B cell (primary cell): ENCODE results near the gene TCF12. TPM values are rescaled to one million over a fixed set of nuclear protein-coding genes. Genes with fewer than 3 reads are reported as not detected.

Source experiments
- ATAC-seq: fragments of 200-7000 bp; cut with Tn5 transposase; one replicate; pipeline ENCODE4 v1.10.0; 2021; ENCODE audit warnings: low read depth, mild to moderate bottlenecking, moderate number of reproducible peaks, moderate library complexity
- CTCF ChIA-PET: fragments of 350-600 bp; sonication (Branson Sonifier 250); formaldehyde crosslinking; loops from one replicate; lab custom pipeline; 2021; ENCODE audit warnings: antibody characterized with exemption, inconsistent platforms; lab: Charles Lee
- POLR2A ChIA-PET: fragments of 350-600 bp; sonication (Branson Sonifier 250); formaldehyde crosslinking; loops from one replicate; lab custom pipeline; 2021; ENCODE audit warnings: antibody characterized with exemption; lab: Charles Lee
- DNase-seq: peaks from one replicate; pipeline ENCODE4 v3.0.0; 2013
- H2AFZ ChIP-seq: 2 replicates; pipeline ENCODE4 v1.6.1; 2012; ENCODE audit warnings: mild to moderate bottlenecking, low read depth, low read length; ENCODE audit not compliant: insufficient read depth, poor library complexity, severe bottlenecking
- H3K27ac ChIP-seq, 2 donors: 1 replicate in 1 of 2; 2 replicates in 1 of 2; pipeline ENCODE4 v1.5.1; 2012 to 2013; ENCODE audit warnings: low read length in 2 of 2, mild to moderate bottlenecking in 2 of 2, moderate library complexity in 1 of 2
- H3K27me3 ChIP-seq, 4 experiments: fragments of 200-600 bp in 1 of 4; sonication (generic) in 1 of 4; replicated peaks in 1 of 4; 1 replicate in 2 of 4; 2 replicates in 2 of 4; pipeline versions ENCODE4 v1.6.1 to v1.7.0; 2013 to 2016; ENCODE audit warnings: low read length in 3 of 4, mild to moderate bottlenecking in 2 of 4, mixed read lengths in 1 of 4, moderate library complexity in 1 of 4; ENCODE audit not compliant: insufficient read depth in 4 of 4, control insufficient read depth in 3 of 4; ENCODE audit errors: control extremely low read depth in 1 of 4
- H3K36me3 ChIP-seq, 2 experiments: replicated peaks in 1 of 2; 1 replicate in 1 of 2; 2 replicates in 1 of 2; pipeline versions ENCODE4 v1.6.1 to v1.7.1; 2013; ENCODE audit warnings: low read length in 1 of 2; ENCODE audit not compliant: insufficient read depth in 2 of 2, control insufficient read depth in 1 of 2; ENCODE audit errors: control extremely low read depth in 1 of 2, extremely low read depth in 1 of 2
- H3K4me1 ChIP-seq, 2 donors: fragments of 200-600 bp in 1 of 2; sonication (generic) in 1 of 2; 1 replicate in 1 of 2; 2 replicates in 1 of 2; pipeline versions ENCODE4 v1.5.1 to v1.6.1; 2013 to 2017; ENCODE audit warnings: low read length in 2 of 2; ENCODE audit not compliant: control insufficient read depth in 2 of 2, insufficient read depth in 2 of 2
- H3K4me2 ChIP-seq: replicated peaks from 2 replicates; pipeline ENCODE3; 2012; ENCODE audit warnings: mild to moderate bottlenecking, low read depth, low read length; ENCODE audit not compliant: poor library complexity, severe bottlenecking
- H3K4me3 ChIP-seq, 5 experiments: fragments of 200-600 bp in 1 of 5; sonication (generic) in 1 of 5; 1 replicate in 3 of 5; 2 replicates in 2 of 5; pipeline versions ENCODE4 v1.5.1 to v1.7.0; 2011 to 2016; ENCODE audit warnings: low read length in 4 of 5, mild to moderate bottlenecking in 4 of 5, low read depth in 2 of 5, control low read depth in 1 of 5, moderate library complexity in 1 of 5; ENCODE audit not compliant: insufficient read depth in 1 of 5; ENCODE audit errors: control extremely low read depth in 1 of 5, extremely low read depth in 1 of 5
- H3K79me2 ChIP-seq: fragments of 200-600 bp; sonication (generic); one replicate; pipeline ENCODE4 v1.6.0; 2016; ENCODE audit warnings: low read length; ENCODE audit not compliant: control insufficient read depth, insufficient read depth
- H3K9ac ChIP-seq: fragments of 200-600 bp; sonication (generic); 2 replicates; pipeline ENCODE4 v1.6.1; 2017; ENCODE audit warnings: mild to moderate bottlenecking, low read length, moderate library complexity
- H3K9me3 ChIP-seq, 3 donors: one replicate each; pipeline versions ENCODE4 v1.6.1 to v1.7.1; 2013; ENCODE audit warnings: low read length in 2 of 3; ENCODE audit not compliant: control insufficient read depth in 2 of 3, insufficient read depth in 1 of 3; ENCODE audit errors: control extremely low read depth in 1 of 3
- H4K20me1 ChIP-seq: 2 replicates; pipeline ENCODE4 v1.6.0; 2012; ENCODE audit warnings: mild to moderate bottlenecking, low read length; ENCODE audit not compliant: insufficient read depth, control insufficient read depth, poor library complexity, severe bottlenecking
- H3K27ac Mint-ChIP-seq: one replicate; pipeline ENCODE4 v1.8.0; 2021; ENCODE audit warnings: mixed read lengths
- H3K27me3 Mint-ChIP-seq: one replicate; pipeline ENCODE4 v1.8.0; 2021; ENCODE audit warnings: mixed read lengths
- H3K4me1 Mint-ChIP-seq: one replicate; pipeline ENCODE4 v1.8.0; 2021; ENCODE audit warnings: mixed read lengths
- H3K4me3 Mint-ChIP-seq: one replicate; pipeline ENCODE4 v1.8.0; 2021; ENCODE audit warnings: mixed read lengths
- H3K9me3 Mint-ChIP-seq: one replicate; pipeline ENCODE4 v1.8.0; 2022; ENCODE audit warnings: mixed read lengths; ENCODE audit not compliant: insufficient read depth
- CTCF ChIP-seq: fragments of 200-600 bp; IDR thresholded peaks from one replicate; pipeline ENCODE4 v1.8.0; 2022; ENCODE audit warnings: antibody characterized with exemption, mild to moderate bottlenecking
- EZH2 ChIP-seq: IDR thresholded peaks from 2 replicates; pipeline ENCODE4 v1.6.1; 2012; ENCODE audit warnings: borderline replicate concordance, low read depth, mild to moderate bottlenecking, moderate library complexity, low read length; ENCODE audit not compliant: insufficient read depth, poor library complexity, severe bottlenecking
- WGBS: methylation state at CpG from one replicate; pipeline ENCODE4 v1.1.5; 2013; ENCODE audit warnings: missing lambda C conversion rate; ENCODE audit not compliant: insufficient coverage; 5-methylcytosine and 5-hydroxymethylcytosine counted together
- intact Hi-C: fragments of 100-400 bp; cut with micrococcal nuclease; formaldehyde crosslinking; loops from one replicate; pipeline ENCODE4 v1.10.0; 2022
- polyA plus RNA-seq: library from polyadenylated mRNA; depleted of rRNA; stranded (reverse); fragments of >200 nt; gene quantifications from 2 replicates; pipeline ENCODE4 v1.2.3, GENCODE V29; 2012
- total RNA-seq, 2 donors: library from RNA; stranded (reverse); fragments of 120-200 nt in 1 of 2; gene quantifications; 1 replicate in 1 of 2; 2 replicates in 1 of 2; pipeline versions ENCODE4 v1.2.3 to v1.2.4, GENCODE V29; 2013 to 2022

Gene TCF12
- total and polyA plus RNA-seq, 2 donors (not counting 1 experiment from before 2014, with no cell fraction given) = 27.1 to 131 TPM

- Mint-ChIP-seq H3K4me1 (peaks cover 15% of the 10 kb centered on the region), H3K9me3 (no peaks in the 10 kb centered on the region), H3K27ac (no peak overlapping the region), H3K27me3 (no peaks in the 10 kb centered on the region), H3K4me3 (no peak overlapping the region)
- Histone ChIP-seq H2AFZ (no peak overlapping the region), H3K27ac (no peak overlapping the region), H3K9ac (no peak overlapping the region), H3K79me2 (no peaks in the 10 kb centered on the region), H4K20me1 (no peaks in the 10 kb centered on the region), H3K4me2 (no peak overlapping the region), H3K36me3 (peaks cover 0 to 3% of the 10 kb centered on the region in 2 experiments), H3K4me1 (no peaks in the 10 kb centered on the region), H3K9me3 (no peaks in the 10 kb centered on the region), H3K4me3 (no peak overlapping the region), H3K27me3 (no peaks in the 10 kb centered on the region)
- ChIA-PET CTCF (interaction anchor here (1.0 to 1.6 kb wide), 2 partner anchors 25 to 135 kb away, joined by 3 to 7 read pairs; no protein-coding TSS in a partner anchor), POLR2A (no interaction called here)
- ATAC-seq (no peak), DNase-seq (no peak)
- intact Hi-C loops = no loop called here
- no peak for TF ChIP-seq EZH2
- no peak for TF ChIP-seq CTCF
- WGBS = no CpG with 5 or more reads among the region's 1 CpG
Measured at GRCh38 chr15:57171426-57171825, 253.0 kb downstream of the TCF12 start.

- Histone ChIP-seq H3K79me2 (no peaks in the 10 kb centered on the region), H3K27ac (no peak overlapping the region), H3K36me3 (peaks cover 0 to 3% of the 10 kb centered on the region in 2 experiments), H3K27me3 (no peaks in the 10 kb centered on the region), H3K4me2 (no peak overlapping the region), H3K4me3 (no peak overlapping the region), H2AFZ (no peak overlapping the region), H3K4me1 (no peaks in the 10 kb centered on the region), H4K20me1 (no peaks in the 10 kb centered on the region), H3K9ac (no peak overlapping the region), H3K9me3 (no peaks in the 10 kb centered on the region)
- no peak overlapping the region for H3K4me3 Mint-ChIP-seq
- H3K27me3 Mint-ChIP-seq = no peaks in the 10 kb centered on the region
- 76% methylated on average over 3 of the region's 3 CpGs for WGBS
- ChIA-PET POLR2A (no interaction called here), CTCF (interaction anchor here (1.1 to 1.6 kb wide), 2 partner anchors 14 to 134 kb away, joined by 3 to 7 read pairs; no protein-coding TSS in a partner anchor)
- peaks cover 15% of the 10 kb centered on the region for H3K4me1 Mint-ChIP-seq
- H3K9me3 Mint-ChIP-seq = no peaks in the 10 kb centered on the region
- H3K27ac Mint-ChIP-seq = no peak overlapping the region
- ATAC-seq = no peak
- TF ChIP-seq EZH2 = no peak
- TF ChIP-seq CTCF = no peak
- intact Hi-C loops = no loop called here
- no peak for DNase-seq
Measured at GRCh38 chr15:57172925-57173324, 254.5 kb downstream of the TCF12 start.
